NCI-H510A (cell line): ENCODE data around the gene IL1RL2.

Experiments used
- DNase-seq: peaks from one replicate; lab custom pipeline; 2025; lab: John Stamatoyannopoulos, UW

IL1RL2 gene

GRCh38 chr2:102158011-102158755 lies 28.6 kb upstream of the IL1RL2 start:
- DNase-seq, result no peak

- no peak for DNase-seq
Measured at GRCh38 chr2:102159295-102159694, 27.5 kb upstream of the IL1RL2 start.

GRCh38 chr2:102166189-102166845 lies 20.5 kb upstream of the IL1RL2 start:
- DNase-seq, result no peak

GRCh38 chr2:102168026-102168771 lies 18.6 kb upstream of the IL1RL2 start:
- DNase-seq, result no peak

GRCh38 chr2:102171946-102172345 lies 14.9 kb upstream of the IL1RL2 start:
- DNase-seq, result no peak

GRCh38 chr2:102172745-102173144 lies 14.1 kb upstream of the IL1RL2 start:
- no peak for DNase-seq

- no peak for DNase-seq
Measured at GRCh38 chr2:102176172-102176571, 10.7 kb upstream of the IL1RL2 start.

GRCh38 chr2:102177814-102178478 lies 8.9 kb upstream of the IL1RL2 start:
- DNase-seq, result no peak

GRCh38 chr2:102179061-102179460 lies 7.8 kb upstream of the IL1RL2 start:
- no peak for DNase-seq

GRCh38 chr2:102179788-102180686 lies 6.8 kb upstream of the IL1RL2 start:
- no peak for DNase-seq

- no peak for DNase-seq
Measured at GRCh38 chr2:102180687-102180999, 6.2 kb upstream of the IL1RL2 start.

- no peak for DNase-seq
Measured at GRCh38 chr2:102181376-102181775, 5.4 kb upstream of the IL1RL2 start.

- no peak for DNase-seq
Measured at GRCh38 chr2:102181919-102182635, 4.7 kb upstream of the IL1RL2 start.

- no peak for DNase-seq
Measured at GRCh38 chr2:102184018-102184417, 2.8 kb upstream of the IL1RL2 start.

- DNase-seq, result no peak
Measured at GRCh38 chr2:102184568-102184967, 2.3 kb upstream of the IL1RL2 start.

- DNase-seq, result no peak
Measured at GRCh38 chr2:102185347-102185746, 1.5 kb upstream of the IL1RL2 start.

GRCh38 chr2:102187496-102188150 lies 800 bp downstream of the IL1RL2 start:
- DNase-seq, result no peak

- no peak for DNase-seq
Measured at GRCh38 chr2:102190430-102191107, 3.7 kb downstream of the IL1RL2 start.

GRCh38 chr2:102191501-102191900 lies 4.7 kb downstream of the IL1RL2 start:
- DNase-seq, result no peak

GRCh38 chr2:102193074-102193473 lies 6.3 kb downstream of the IL1RL2 start:
- no peak for DNase-seq
